Tibial artery (tissue), 4 donors: ENCODE results near the gene FLNB.
A peak's percentile ranks its signal among the peaks of the same experiment; 100 is the strongest.

Source experiments
- DNase-seq, 2 donors: peaks; one replicate each; pipeline ENCODE4 v3.0.0-alpha.2; 2019
- H3K27ac ChIP-seq, 2 donors: fragments of 200-600 bp; sonication (generic) in 1 of 2; 1 replicate in 1 of 2; 2 replicates in 1 of 2; pipeline ENCODE4 v1.5.1; 2018 to 2019; ENCODE audit warnings: mild to moderate bottlenecking in 1 of 2
- H3K27me3 ChIP-seq, 2 donors: fragments of 200-600 bp; sonication (generic) in 1 of 2; one replicate each; pipeline versions ENCODE4 v1.5.1 to v1.6.0; 2016 to 2019
- H3K36me3 ChIP-seq, 3 donors: fragments of 200-600 bp; sonication (generic) in 2 of 3; one replicate each; pipeline ENCODE4 v1.5.1; 2016 to 2019; ENCODE audit warnings: mild to moderate bottlenecking in 2 of 3
- H3K4me1 ChIP-seq, 4 donors: fragments of 200-600 bp; sonication (generic) in 2 of 4; 1 replicate in 3 of 4; 2 replicates in 1 of 4; pipeline ENCODE4 v1.5.1; 2016 to 2019
- H3K4me3 ChIP-seq, 2 donors: fragments of 200-600 bp; sonication (generic) in 1 of 2; 1 replicate in 1 of 2; 2 replicates in 1 of 2; pipeline ENCODE4 v1.5.1; 2018 to 2019; ENCODE audit warnings: mild to moderate bottlenecking in 2 of 2
- H3K9me3 ChIP-seq, 3 donors: fragments of 200-600 bp; sonication (generic) in 1 of 3; one replicate each; pipeline ENCODE4 v1.5.1; 2016 to 2019
- CTCF ChIP-seq, 2 experiments: fragments of 200-600 bp in 1 of 2; fragments of 450-650 bp in 1 of 2; IDR thresholded peaks; one replicate each; pipeline ENCODE4 v1.5.1; 2017 to 2019; ENCODE audit warnings: antibody characterized with exemption in 2 of 2, mild to moderate bottlenecking in 1 of 2, moderate library complexity in 1 of 2
- intact Hi-C: fragments of 100-400 bp; cut with DNase I; formaldehyde crosslinking; loops from one replicate; pipeline ENCODE4 v1.15.0; 2023; ENCODE audit warnings: low total_unique reads

The FLNB gene

GRCh38 chr3:58111513-58112184 lies 103.4 kb downstream of the FLNB start:
- no peak for DNase-seq
- Histone ChIP-seq H3K27me3 (no peaks in the 10 kb centered on the region), H3K27ac (no peak overlapping the region), H3K36me3 (peaks cover 68 to 91% (median 72%) of the 10 kb centered on the region in 3 donors), H3K4me1 (peaks cover 0 to 12% (median 6%) of the 10 kb centered on the region in 4 donors), H3K9me3 (no peaks in the 10 kb centered on the region), H3K4me3 (no peak overlapping the region)
- no peak for TF ChIP-seq CTCF (IDR thresholded peaks at IDR 0.05)
- intact Hi-C loops, result no loop called here

GRCh38 chr3:58112185-58112535 lies 103.9 kb downstream of the FLNB start:
- no peak for DNase-seq
- Histone ChIP-seq H3K4me3 (no peak overlapping the region), H3K27me3 (no peaks in the 10 kb centered on the region), H3K27ac (no peak overlapping the region), H3K9me3 (no peaks in the 10 kb centered on the region), H3K36me3 (peaks cover 63 to 86% (median 69%) of the 10 kb centered on the region in 3 donors), H3K4me1 (peaks cover 0 to 17% (median 11%) of the 10 kb centered on the region in 4 donors)
- no peak for TF ChIP-seq CTCF (IDR thresholded peaks at IDR 0.05)
- intact Hi-C loops, result no loop called here

GRCh38 chr3:58115175-58115574 lies 107.0 kb downstream of the FLNB start:
- no peak for DNase-seq
- no peaks in the 10 kb centered on the region for H3K27me3 ChIP-seq
- intact Hi-C loops, result no loop called here
- no peak overlapping the region for H3K4me3 ChIP-seq
- no peaks in the 10 kb centered on the region for H3K9me3 ChIP-seq
- peaks cover 51 to 71% (median 53%) of the 10 kb centered on the region in 3 donors for H3K36me3 ChIP-seq
- H3K27ac ChIP-seq, result no peak overlapping the region
- H3K4me1 ChIP-seq, result peaks cover 0 to 47% (median 34%) of the 10 kb centered on the region in 4 donors
- TF ChIP-seq CTCF (IDR thresholded peaks at IDR 0.05), result no peak

- peaks cover 51 to 74% (median 55%) of the 10 kb centered on the region in 3 donors for H3K36me3 ChIP-seq
- peaks cover 0 to 55% (median 34%) of the 10 kb centered on the region in 4 donors for H3K4me1 ChIP-seq
- intact Hi-C loops, result no loop called here
- peak overlapping the region; percentile 46 to 61 for H3K27ac ChIP-seq
- no peaks in the 10 kb centered on the region for H3K27me3 ChIP-seq
- H3K4me3 ChIP-seq, result no peak overlapping the region
- no peak for DNase-seq
- H3K9me3 ChIP-seq, result no peaks in the 10 kb centered on the region
- no peak for TF ChIP-seq CTCF (IDR thresholded peaks at IDR 0.05)
Observed at GRCh38 chr3:58116161-58116955, 108.1 kb downstream of the FLNB start.

- peak overlapping the region; percentile 46 to 61 for H3K27ac ChIP-seq
- no peak for DNase-seq
- peaks cover 49 to 74% (median 55%) of the 10 kb centered on the region in 3 donors for H3K36me3 ChIP-seq
- H3K4me1 ChIP-seq, result peaks cover 0 to 55% (median 34%) of the 10 kb centered on the region in 4 donors
- no peaks in the 10 kb centered on the region for H3K27me3 ChIP-seq
- no peak overlapping the region for H3K4me3 ChIP-seq
- intact Hi-C loops, result no loop called here
- TF ChIP-seq CTCF (IDR thresholded peaks at IDR 0.05), result no peak
- no peaks in the 10 kb centered on the region for H3K9me3 ChIP-seq
Observed at GRCh38 chr3:58116985-58117384, 108.8 kb downstream of the FLNB start.
